Raji (cell line): ENCODE measurements around the gene PKHD1.

Source experiments
- POLR2A ChIP-seq: IDR thresholded peaks from 2 replicates; pipeline ENCODE4 v1.6.1; 2011; ENCODE audit warnings: low read depth, low read length, control low read depth; ENCODE audit not compliant: insufficient read depth

PKHD1 gene

DNA sequence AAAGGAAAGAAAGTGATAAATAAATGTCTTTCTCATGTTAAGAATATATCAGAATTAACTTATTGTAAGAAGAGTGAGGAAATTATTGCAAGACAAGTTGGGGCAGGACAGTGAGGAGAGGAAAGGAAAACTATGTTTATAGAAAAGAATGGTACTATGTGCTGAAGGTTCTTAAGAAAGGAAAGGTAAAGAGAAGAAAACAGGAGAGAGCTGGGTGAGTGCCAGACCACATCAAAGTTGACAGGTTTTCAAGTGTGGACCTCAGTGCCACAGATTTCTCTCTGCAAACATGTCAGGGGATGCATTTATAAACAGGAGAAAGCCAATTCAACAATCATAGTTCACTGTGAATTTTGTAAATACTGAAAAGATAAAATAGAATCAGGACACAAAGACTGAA lies 439.2 kb downstream of the PKHD1 start:
- no peak for TF ChIP-seq POLR2A

DNA sequence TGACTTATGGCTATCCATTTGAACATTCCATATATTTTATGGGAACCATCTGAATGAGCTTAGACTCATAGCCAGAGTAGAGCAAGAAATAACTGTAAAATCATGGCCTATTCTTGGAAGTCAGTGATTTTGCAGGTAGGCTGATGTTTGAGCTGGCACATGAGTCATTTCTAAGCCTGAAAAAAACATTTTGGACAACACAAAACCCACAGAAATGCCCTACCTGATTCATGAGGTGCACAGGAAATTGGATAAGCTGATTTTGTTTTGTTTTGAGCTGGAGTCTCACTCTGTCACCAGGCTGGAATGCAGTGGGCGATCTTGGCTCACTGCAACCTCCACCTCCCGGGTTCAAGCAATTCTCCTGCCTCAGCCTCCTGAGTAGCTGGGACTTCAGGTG lies 443.0 kb downstream of the PKHD1 start:
- TF ChIP-seq POLR2A = no peak

DNA sequence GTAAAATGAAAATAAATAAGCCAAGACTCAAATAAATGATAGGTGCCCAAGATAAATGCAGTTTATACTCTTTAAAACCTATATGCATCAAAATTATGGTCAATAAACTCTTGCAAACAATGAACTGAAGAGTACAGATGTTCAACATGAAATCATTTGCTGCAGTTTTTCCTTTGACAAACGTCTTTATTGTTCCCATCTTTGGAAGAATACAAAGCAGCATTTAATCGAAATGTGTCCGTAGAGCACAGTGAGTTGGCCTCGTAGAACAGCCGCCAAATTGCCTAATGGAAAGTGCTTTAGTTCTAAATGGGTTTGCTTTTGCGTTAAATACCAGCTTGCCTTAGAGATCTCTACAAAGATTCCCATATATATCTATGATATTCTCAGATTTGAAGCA lies 447.4 kb downstream of the PKHD1 start:
- TF ChIP-seq POLR2A = no peak

DNA sequence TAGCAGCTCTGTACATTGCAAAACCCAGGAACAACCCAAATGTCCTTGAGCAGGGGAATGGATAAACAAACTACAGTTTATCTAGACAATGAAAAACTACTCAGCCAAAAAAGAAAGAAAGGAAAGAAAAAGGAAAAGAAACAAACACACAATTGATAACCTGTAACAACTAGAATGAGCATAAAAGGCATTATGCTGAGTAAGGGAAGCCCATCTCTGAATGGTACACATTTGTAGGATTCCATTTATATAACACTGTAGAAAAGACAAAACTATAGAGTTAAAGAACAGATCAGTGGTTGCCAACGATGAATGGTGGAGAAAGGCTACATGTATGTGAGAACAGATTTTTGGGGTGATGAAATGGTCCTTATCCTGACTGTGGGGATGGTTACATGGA lies 454.0 kb downstream of the PKHD1 start:
- TF ChIP-seq POLR2A = no peak

DNA sequence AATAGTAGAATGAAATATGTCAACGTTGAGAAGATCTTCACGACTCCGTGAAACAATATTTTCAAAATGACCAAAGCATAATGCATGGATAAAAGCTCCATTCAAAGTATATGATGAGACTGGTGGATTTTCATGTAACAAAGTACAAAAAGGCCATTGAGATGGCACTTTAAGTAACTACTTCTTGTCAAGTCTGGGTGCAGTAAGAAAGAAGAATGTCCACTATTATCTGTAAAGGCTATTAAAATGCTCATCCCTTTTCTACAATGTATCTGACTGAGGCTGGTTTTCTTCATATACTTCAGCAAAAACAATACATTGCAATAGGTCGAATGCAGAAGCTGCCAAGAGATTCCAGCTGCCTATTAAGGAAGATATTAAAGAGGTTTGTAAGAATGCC lies 457.4 kb downstream of the PKHD1 start:
- TF ChIP-seq POLR2A = no peak

GRCh38 chr6:51626391-51626790 lies 461.0 kb downstream of the PKHD1 start:
- TF ChIP-seq POLR2A = no peak

GRCh38 chr6:51625566-51625965 lies 461.8 kb downstream of the PKHD1 start:
- TF ChIP-seq POLR2A = no peak

- no peak for TF ChIP-seq POLR2A
Observed at GRCh38 chr6:51620971-51621370, 466.4 kb downstream of the PKHD1 start.

GRCh38 chr6:51619042-51619799 lies 468.2 kb downstream of the PKHD1 start:
- no peak for TF ChIP-seq POLR2A

DNA sequence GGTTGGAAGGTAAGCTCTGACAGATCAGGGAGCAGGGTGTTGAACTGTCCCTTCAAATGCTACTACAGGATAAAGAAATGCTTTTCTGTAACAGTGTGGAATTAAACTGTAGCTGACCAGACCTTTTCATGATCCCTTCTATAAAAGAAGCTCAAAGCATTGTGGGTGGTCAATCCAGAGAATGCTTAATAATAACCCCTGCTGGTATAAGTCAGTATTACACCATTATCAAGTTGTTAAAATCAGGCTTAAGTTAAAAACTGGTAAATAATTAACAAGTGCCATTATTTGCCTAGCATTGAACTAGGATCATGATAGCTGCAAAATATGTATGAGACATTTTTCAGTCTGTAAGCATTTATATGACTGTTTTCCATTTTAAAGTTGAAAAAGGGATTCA lies 468.9 kb downstream of the PKHD1 start:
- TF ChIP-seq POLR2A = no peak

- TF ChIP-seq POLR2A = no peak
Observed at GRCh38 chr6:51617751-51618150, 469.7 kb downstream of the PKHD1 start.

DNA sequence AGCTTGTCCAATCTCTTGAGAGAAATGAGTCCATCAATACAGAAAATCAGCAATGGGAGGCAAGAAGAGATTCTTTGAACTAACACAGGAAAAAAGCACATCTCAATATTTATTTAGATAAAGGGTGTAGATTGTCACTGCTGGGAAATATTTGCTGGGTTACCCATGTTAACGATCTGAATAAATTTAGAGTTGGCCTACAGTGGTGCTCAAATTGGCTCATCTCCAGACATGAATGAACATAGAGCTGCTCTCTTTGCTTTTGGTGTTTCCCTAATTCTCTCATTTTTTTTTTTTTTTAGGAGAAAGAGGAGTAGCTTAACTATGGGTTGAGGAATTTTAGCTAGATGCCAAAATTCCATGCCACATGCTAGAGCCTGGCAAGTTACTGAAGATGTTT lies 471.2 kb downstream of the PKHD1 start:
- no peak for TF ChIP-seq POLR2A

GRCh38 chr6:51614725-51615124 lies 472.7 kb downstream of the PKHD1 start:
- TF ChIP-seq POLR2A = no peak

- TF ChIP-seq POLR2A = no peak
Observed at GRCh38 chr6:51613558-51613957, 473.9 kb downstream of the PKHD1 start.

DNA sequence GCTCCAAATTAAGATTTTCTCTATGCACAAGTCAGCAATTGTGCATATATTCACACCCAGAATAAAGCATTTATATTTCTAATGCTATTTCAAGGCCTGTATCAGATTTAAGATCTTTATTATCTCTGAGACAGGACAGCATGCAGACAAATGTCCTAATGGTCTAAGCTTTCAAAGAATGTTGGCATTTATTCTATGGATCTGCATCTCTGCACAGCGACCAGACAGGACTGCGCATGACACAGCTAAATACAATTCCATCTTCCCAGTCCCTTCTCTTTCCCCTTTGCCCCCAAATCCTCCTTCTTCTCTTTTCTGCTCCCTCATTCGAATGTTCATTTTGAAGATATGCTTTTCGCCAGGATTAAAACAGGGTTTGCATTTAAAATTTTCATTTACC lies 478.5 kb downstream of the PKHD1 start:
- no peak for TF ChIP-seq POLR2A

DNA sequence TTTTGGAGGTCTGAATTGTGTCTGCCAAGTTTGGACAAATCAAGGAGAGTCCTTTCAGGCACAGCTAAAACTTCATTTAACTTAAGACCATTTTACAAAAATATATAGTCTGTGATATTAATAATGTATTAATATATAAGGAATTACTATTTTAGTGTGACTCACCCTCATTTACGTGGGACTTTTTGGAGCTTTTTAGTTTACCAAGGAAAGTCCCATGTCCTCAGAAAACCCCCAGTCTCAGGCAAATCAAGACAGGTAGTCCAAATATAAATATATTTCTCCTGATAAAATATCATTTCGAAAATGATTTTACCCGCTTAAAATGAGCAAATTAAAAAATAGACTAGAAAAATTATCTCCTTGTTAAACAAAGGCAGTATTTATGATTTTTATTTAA lies 479.0 kb downstream of the PKHD1 start:
- TF ChIP-seq POLR2A = no peak

DNA sequence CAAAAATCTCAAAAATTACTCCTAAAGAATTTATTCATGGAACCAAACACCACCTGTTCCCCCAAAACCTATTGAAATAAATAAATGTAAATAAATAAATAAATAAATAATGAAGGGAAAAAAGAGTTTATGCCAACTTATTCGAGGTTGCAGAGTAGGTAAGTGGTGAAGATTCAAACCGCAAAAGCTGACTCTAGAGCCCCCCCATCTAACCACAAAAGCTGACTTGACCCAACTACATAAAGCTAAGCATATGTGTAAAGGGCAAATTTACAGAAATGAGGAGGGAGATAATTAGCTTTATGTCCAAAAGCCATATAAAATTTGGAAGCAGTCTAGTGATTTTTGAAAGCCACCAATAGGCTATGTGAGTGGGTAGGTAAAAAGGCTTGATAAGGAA lies 486.9 kb downstream of the PKHD1 start:
- TF ChIP-seq POLR2A = no peak
